IMR-90 (cell line): ENCODE results near the gene ERG. TPM values are rescaled to one million over a fixed set of nuclear protein-coding genes. Genes with fewer than 3 reads are reported as not detected.

ENCODE experiments used
- ATAC-seq: fragments of 200-7000 bp; cut with Tn5 transposase; 2 replicates; pipeline ENCODE4 v1.9.1; 2020; ENCODE audit warnings: low read depth, mild to moderate bottlenecking, moderate library complexity
- BruUV-seq: library from RNA; stranded (reverse); fragments of 400-500 nt; replicated peaks from 2 replicates; lab custom pipeline; 2021; lab: Mats Ljungman, UMichigan
- CTCF ChIA-PET: fragments of 300-600 bp; formaldehyde crosslinking; extraction: SDS; loops from one replicate; lab custom pipeline; 2021; ENCODE audit warnings: antibody characterized with exemption; lab: Yijun Ruan, JAX
- POLR2A ChIA-PET: fragments of 300-600 bp; sonication (Branson Sonifier 250); formaldehyde crosslinking; loops from one replicate; lab custom pipeline; 2022; ENCODE audit warnings: antibody characterized with exemption; ENCODE audit not compliant: unreplicated experiment; lab: Charles Lee
- DNase-seq: peaks from one replicate; pipeline ENCODE4 v3.0.0; 2013
- H2AFZ ChIP-seq: replicated peaks from 2 replicates; pipeline ENCODE3; 2013; ENCODE audit warnings: low read length, mild to moderate bottlenecking; ENCODE audit not compliant: poor library complexity
- H2AK5ac ChIP-seq: 2 replicates; pipeline ENCODE4 v1.6.1; 2013; ENCODE audit warnings: low read depth, low read length, inconsistent platforms
- H2AK9ac ChIP-seq: replicated peaks from 2 replicates; pipeline ENCODE3; 2013; ENCODE audit warnings: mild to moderate bottlenecking, low read depth, low read length, moderate library complexity; ENCODE audit not compliant: poor library complexity
- H2BK120ac ChIP-seq: 2 replicates; pipeline ENCODE4 v1.6.1; 2013; ENCODE audit warnings: low read depth, low read length, inconsistent platforms
- H2BK15ac ChIP-seq: 3 replicates; pipeline ENCODE4 v1.6.1; 2013; ENCODE audit warnings: low read depth, low read length, inconsistent platforms
- H2BK20ac ChIP-seq: 2 replicates; pipeline ENCODE4 v1.6.1; 2013; ENCODE audit warnings: low read depth, mild to moderate bottlenecking, inconsistent platforms, low read length, moderate library complexity
- H2BK5ac ChIP-seq: 2 replicates; pipeline ENCODE4 v1.6.1; 2013; ENCODE audit warnings: mild to moderate bottlenecking, low read depth, low read length, inconsistent platforms; ENCODE audit not compliant: poor library complexity, severe bottlenecking
- H3K14ac ChIP-seq: replicated peaks from 2 replicates; pipeline ENCODE4 v1.6.1; 2013; ENCODE audit warnings: low read depth, low read length, inconsistent platforms
- H3K18ac ChIP-seq: 2 replicates; pipeline ENCODE4 v1.6.1; 2013; ENCODE audit warnings: low read depth, low read length, control low read depth
- H3K23ac ChIP-seq: 2 replicates; pipeline ENCODE4 v1.6.1; 2013; ENCODE audit warnings: low read depth, low read length, inconsistent platforms
- H3K27ac ChIP-seq: 2 replicates; pipeline ENCODE4 v1.5.1; 2013; ENCODE audit warnings: mild to moderate bottlenecking, control low read depth, low read length; ENCODE audit not compliant: insufficient read depth
- H3K27me3 ChIP-seq: 2 replicates; pipeline ENCODE4 v1.6.1; 2013; ENCODE audit warnings: low read length; ENCODE audit not compliant: control insufficient read depth, insufficient read depth
- H3K36me3 ChIP-seq: 2 replicates; pipeline ENCODE4 v1.6.1; 2013; ENCODE audit warnings: low read length, mixed read lengths; ENCODE audit not compliant: control insufficient read depth, insufficient read depth
- H3K4ac ChIP-seq: 2 replicates; pipeline ENCODE4 v1.6.1; 2013; ENCODE audit warnings: low read depth, low read length, inconsistent platforms
- H3K4me1 ChIP-seq: 2 replicates; pipeline ENCODE4 v1.6.1; 2013; ENCODE audit warnings: low read length, mixed read lengths; ENCODE audit not compliant: control insufficient read depth, insufficient read depth
- H3K4me2 ChIP-seq: 2 replicates; pipeline ENCODE4 v1.6.1; 2013; ENCODE audit warnings: low read depth, mild to moderate bottlenecking, control low read depth, low read length, moderate library complexity
- H3K4me3 ChIP-seq: 2 replicates; pipeline ENCODE4 v1.5.1; 2013; ENCODE audit warnings: low read depth, mild to moderate bottlenecking, control low read depth, low read length, moderate library complexity; ENCODE audit not compliant: insufficient read depth
- H3K56ac ChIP-seq: 2 replicates; pipeline ENCODE4 v1.6.1; 2013; ENCODE audit warnings: low read length, inconsistent platforms; ENCODE audit not compliant: insufficient read depth; ENCODE audit errors: extremely low read depth
- H3K79me1 ChIP-seq, 2 experiments: 2 replicates each; pipeline ENCODE4 v1.6.1; 2013; ENCODE audit warnings: low read length in 2 of 2, inconsistent platforms in 1 of 2, low read depth in 1 of 2
- H3K9ac ChIP-seq: 2 replicates; pipeline ENCODE4 v1.6.1; 2013; ENCODE audit warnings: low read depth, low read length, control low read depth
- H3K9me1 ChIP-seq: 2 replicates; pipeline ENCODE4 v1.6.1; 2013; ENCODE audit warnings: low read length, inconsistent platforms; ENCODE audit not compliant: insufficient read depth
- H3K9me3 ChIP-seq: 2 replicates; pipeline ENCODE4 v1.6.1; 2013; ENCODE audit warnings: low read length; ENCODE audit not compliant: control insufficient read depth, insufficient read depth
- H4K20me1 ChIP-seq: 2 replicates; pipeline ENCODE4 v1.6.1; 2013; ENCODE audit warnings: low read length, inconsistent platforms; ENCODE audit not compliant: insufficient read depth
- H4K5ac ChIP-seq: 2 replicates; pipeline ENCODE4 v1.6.1; 2013; ENCODE audit warnings: mild to moderate bottlenecking, low read depth, low read length, control low read depth
- H4K8ac ChIP-seq, 2 experiments: 2 replicates each; pipeline ENCODE4 v1.6.1; 2013; ENCODE audit warnings: low read depth in 2 of 2, low read length in 2 of 2, control low read depth in 1 of 2, inconsistent platforms in 1 of 2
- H4K91ac ChIP-seq: 2 replicates; pipeline ENCODE4 v1.6.1; 2013; ENCODE audit warnings: low read depth, low read length, inconsistent platforms; ENCODE audit not compliant: insufficient read depth
- BHLHE40 ChIP-seq: fragments of 150-350 bp; IDR thresholded peaks from 2 replicates; pipeline ENCODE4 v1.6.1; 2016; ENCODE audit warnings: mild to moderate bottlenecking, low read depth, low read length
- CEBPB ChIP-seq: IDR thresholded peaks from 2 replicates; pipeline ENCODE4 v1.6.1; 2012; ENCODE audit warnings: low read depth, low read length, improper control_type of control experiment
- CHD1 ChIP-seq: IDR thresholded peaks from 2 replicates; pipeline ENCODE4 v1.6.1; 2012; ENCODE audit warnings: low read depth, low read length, improper control_type of control experiment
- FOS ChIP-seq: fragments of 150-350 bp; IDR thresholded peaks from 2 replicates; pipeline ENCODE4 v1.6.1; 2016; ENCODE audit warnings: low read depth, low read length
- MAFK ChIP-seq: IDR thresholded peaks from 2 replicates; pipeline ENCODE4 v1.6.1; 2012; ENCODE audit warnings: low read depth, low read length, improper control_type of control experiment
- MXI1 ChIP-seq: IDR thresholded peaks from 2 replicates; pipeline ENCODE4 v1.6.1; 2012; ENCODE audit warnings: low read depth, mild to moderate bottlenecking, low read length, moderate library complexity, borderline replicate concordance
- NFE2L2 ChIP-seq: fragments of 150-350 bp; IDR thresholded peaks from 2 replicates; pipeline ENCODE4 v1.6.1; 2016; ENCODE audit warnings: low read depth, mild to moderate bottlenecking, low read length
- POLR2A ChIP-seq: IDR thresholded peaks from 2 replicates; pipeline ENCODE4 v1.6.1; 2012; ENCODE audit warnings: mild to moderate bottlenecking, low read depth, low read length
- RAD21 ChIP-seq: IDR thresholded peaks from 2 replicates; pipeline ENCODE4 v1.6.1; 2012; ENCODE audit warnings: low read length, improper control_type of control experiment
- RCOR1 ChIP-seq: IDR thresholded peaks from 2 replicates; pipeline ENCODE4 v1.6.1; 2012; ENCODE audit warnings: mild to moderate bottlenecking, low read length, improper control_type of control experiment; ENCODE audit not compliant: insufficient replicate concordance
- SMC3 ChIP-seq: fragments of 150-350 bp; IDR thresholded peaks from 2 replicates; pipeline ENCODE4 v1.6.1; 2016; ENCODE audit warnings: low read depth, mild to moderate bottlenecking, antibody characterized with exemption, low read length, moderate library complexity
- USF2 ChIP-seq: fragments of 150-350 bp; IDR thresholded peaks from 2 replicates; pipeline ENCODE4 v1.6.1; 2017; ENCODE audit warnings: mild to moderate bottlenecking, antibody characterized with exemption, low read length, low read depth
- WGBS, 2 experiments: methylation state at CpG; one replicate each; pipeline versions ENCODE4 v1.1.5 to v1.1.7; 2013; ENCODE audit warnings: missing lambda C conversion rate in 2 of 2; ENCODE audit not compliant: insufficient read length in 1 of 2; ENCODE audit errors: extremely low coverage in 2 of 2; 5-methylcytosine and 5-hydroxymethylcytosine counted together
- dilution Hi-C: fragments of 300-500 bp; cut with HindIII; formaldehyde crosslinking; loops from one replicate; pipeline ENCODE4 v1.14.3; 2018; ENCODE audit warnings: low sequenced_read_pairs; ENCODE audit not compliant: unreplicated experiment
- in situ Hi-C: fragments of 300-500 bp; cut with MboI; formaldehyde crosslinking; loops from 3 replicates; pipeline ENCODE4 v1.14.3; 2019; ENCODE audit warnings: low sequenced_read_pairs, inconsistent platforms, mixed read lengths
- intact Hi-C: fragments of 100-400 bp; cut with micrococcal nuclease; formaldehyde crosslinking; loops from 2 replicates; pipeline ENCODE4 v1.10.0; 2022
- polyA plus RNA-seq, 3 experiments: library from polyadenylated mRNA; depleted of rRNA; stranded (reverse); fragments of >200 nt; gene quantifications; 2 replicates each; pipeline ENCODE4 v1.2.3, GENCODE V29; 2012; ENCODE audit warnings: low replicate concordance in 1 of 3
- total RNA-seq: library from RNA; depleted of rRNA; stranded (reverse); fragments of >200 nt; gene quantifications from 2 replicates; pipeline ENCODE4 v1.2.3, GENCODE V29; 2012

Gene ERG
- total and polyA plus RNA-seq, 2 of the 4 experiments (the other 2 are of a cell fraction), result not detected

- Histone ChIP-seq H4K5ac (no peak overlapping the region), H3K27ac (no peak overlapping the region), H2BK120ac (no peak overlapping the region), H3K14ac (no peak overlapping the region), H3K36me3 (no peaks in the 10 kb centered on the region), H2BK20ac (no peak overlapping the region), H3K9me1 (no peaks in the 10 kb centered on the region), H3K27me3 (peaks cover 10% of the 10 kb centered on the region), H3K4me1 (no peaks in the 10 kb centered on the region), H3K9me3 (no peaks in the 10 kb centered on the region), H2AFZ (no peak overlapping the region), H3K23ac (no peak overlapping the region), H4K8ac (no peak overlapping the region), H3K4me3 (no peak overlapping the region), H3K18ac (no peak overlapping the region), H2BK5ac (no peak overlapping the region), H2BK15ac (no peak overlapping the region), H3K9ac (no peak overlapping the region), H3K79me1 (no peaks in the 10 kb centered on the region), H3K4ac (no peak overlapping the region), H4K91ac (no peak overlapping the region), H3K56ac (no peak overlapping the region), H3K4me2 (no peak overlapping the region), H4K20me1 (no peaks in the 10 kb centered on the region), H2AK9ac (no peak overlapping the region), H2AK5ac (no peak overlapping the region)
- no peak for DNase-seq
- ATAC-seq, result no peak
- TF ChIP-seq MAFK (no peak), RAD21 (no peak), RCOR1 (no peak), CEBPB (no peak), MXI1 (no peak), NFE2L2 (no peak), SMC3 (no peak), FOS (no peak), CHD1 (no peak), POLR2A (no peak), USF2 (no peak), BHLHE40 (no peak)
- dilution Hi-C loops (no loop called here), in situ Hi-C loops (no loop called here), intact Hi-C loops (no loop called here)
- no CpG with 5 or more reads among the region's 5 CpGs for WGBS, 2 experiments
- no TSS peak for BruUV-seq
- CTCF ChIA-PET, result no interaction called here
- POLR2A ChIA-PET, result no interaction called here
These were observed 32.8 kb upstream of the ERG start for GRCh38 chr21:38531039-38531541.
